ENCODE data around the gene DBN1. TPM values are rescaled to one million over a fixed set of nuclear protein-coding genes. Genes with fewer than 3 reads are reported as not detected.
A peak's percentile ranks its signal among the peaks of the same experiment; 100 is the strongest.

Gene DBN1
- total and polyA plus RNA-seq, 9 of the 15 experiments (the other 6 are each of a cell fraction or from before 2014, with no cell fraction given) = 0.25 to 87.2 (median 27.9) TPM

- TF ChIP-seq RBM14 (IDR thresholded peaks at IDR 0.05; ENCODE audit: borderline replicate concordance, insufficient read depth, low read depth, low read length) (no peak), POLR3G (IDR thresholded peaks at IDR 0.05; ENCODE audit: extremely low read depth, insufficient read length, insufficient replicate concordance) (no peak), SUPT5H (IDR thresholded peaks at IDR 0.05) (no peak; the same call in 1 of the 2 replicates), RBM15 (IDR thresholded peaks at IDR 0.05; ENCODE audit: insufficient read depth, low read length) (no peak), TAF1 (IDR thresholded peaks at IDR 0.05; ENCODE audit: control insufficient read depth, extremely low read depth, insufficient read depth, low read length, severe bottlenecking) (peak; percentile 72), NR4A1 (CRISPR knock-in tag; IDR thresholded peaks at IDR 0.05) (no peak), NR4A1 (tag; IDR thresholded peaks at IDR 0.05) (no peak), FOS (IDR thresholded peaks at IDR 0.05; ENCODE audit: extremely low read depth, insufficient read length) (no peak), RCOR1 (IDR thresholded peaks at IDR 0.05; ENCODE audit: borderline replicate concordance in 1 of 2, low read depth in 2 of 2, low read length in 2 of 2) (no peak), GTF2B (IDR thresholded peaks at IDR 0.05; ENCODE audit: extremely low read depth, insufficient read length) (no peak), ZNF766 (CRISPR knock-in tag; conservative IDR thresholded peaks at IDR 0.05) (no peak), ZFP36 (IDR thresholded peaks at IDR 0.05; ENCODE audit: low read depth, low read length, partially characterized antibody) (no peak), TEAD2 (tag; IDR thresholded peaks at IDR 0.05) (no peak), ZNF212 (CRISPR knock-in tag; IDR thresholded peaks at IDR 0.05) (no peak), FUS (optimal IDR thresholded peaks at IDR 0.05; ENCODE audit: low read depth, low read length) (no peak), MAZ (CRISPR knock-in tag; conservative IDR thresholded peaks at IDR 0.05 in 1 of 2, IDR thresholded peaks at IDR 0.05 in 1 of 2) (peak; percentile 31 to 94; a peak in 2 of 4 replicates), ZNF263 (CRISPR knock-in tag; IDR thresholded peaks at IDR 0.05; ENCODE audit: borderline replicate concordance) (no peak), MEF2D (tag; conservative IDR thresholded peaks at IDR 0.05; ENCODE audit: low read depth) (no peak), ZZZ3 (IDR thresholded peaks at IDR 0.05) (no peak), TCF7 (IDR thresholded peaks at IDR 0.05; ENCODE audit: borderline replicate concordance) (no peak), ZNF232 (CRISPR knock-in tag; IDR thresholded peaks at IDR 0.05) (peak; percentile 33; the same call in 1 of the 2 replicates), SRSF9 (IDR thresholded peaks at IDR 0.05; ENCODE audit: borderline replicate concordance, low read depth, low read length) (no peak), NR2F6 (CRISPR knock-in tag; IDR thresholded peaks at IDR 0.05) (no peak), BCL6 (CRISPR knock-in tag; IDR thresholded peaks at IDR 0.05) (no peak), ZSCAN29 (IDR thresholded peaks at IDR 0.05) (no peak)
- TF ChIP-seq, protein P1, sequence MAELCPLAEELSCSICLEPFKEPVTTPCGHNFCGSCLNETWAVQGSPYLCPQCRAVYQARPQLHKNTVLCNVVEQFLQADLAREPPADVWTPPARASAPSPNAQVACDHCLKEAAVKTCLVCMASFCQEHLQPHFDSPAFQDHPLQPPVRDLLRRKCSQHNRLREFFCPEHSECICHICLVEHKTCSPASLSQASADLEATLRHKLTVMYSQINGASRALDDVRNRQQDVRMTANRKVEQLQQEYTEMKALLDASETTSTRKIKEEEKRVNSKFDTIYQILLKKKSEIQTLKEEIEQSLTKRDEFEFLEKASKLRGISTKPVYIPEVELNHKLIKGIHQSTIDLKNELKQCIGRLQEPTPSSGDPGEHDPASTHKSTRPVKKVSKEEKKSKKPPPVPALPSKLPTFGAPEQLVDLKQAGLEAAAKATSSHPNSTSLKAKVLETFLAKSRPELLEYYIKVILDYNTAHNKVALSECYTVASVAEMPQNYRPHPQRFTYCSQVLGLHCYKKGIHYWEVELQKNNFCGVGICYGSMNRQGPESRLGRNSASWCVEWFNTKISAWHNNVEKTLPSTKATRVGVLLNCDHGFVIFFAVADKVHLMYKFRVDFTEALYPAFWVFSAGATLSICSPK (IDR thresholded peaks at IDR 0.05; ENCODE audit: borderline replicate concordance) = no peak
Measured at GRCh38 chr5:177426566-177427210, 46.7 kb downstream of the DBN1 start, which contains the start of gene GRK6 (continued).

Data from K562 (cell line).